ENCODE measurements around the gene FCER1G. TPM values are rescaled to one million over a fixed set of nuclear protein-coding genes. Genes with fewer than 3 reads are reported as not detected.

FCER1G gene
- total RNA-seq, 4 donors from 2014 or later = 1.6 to 50.4 (median 25.4) TPM

DNA sequence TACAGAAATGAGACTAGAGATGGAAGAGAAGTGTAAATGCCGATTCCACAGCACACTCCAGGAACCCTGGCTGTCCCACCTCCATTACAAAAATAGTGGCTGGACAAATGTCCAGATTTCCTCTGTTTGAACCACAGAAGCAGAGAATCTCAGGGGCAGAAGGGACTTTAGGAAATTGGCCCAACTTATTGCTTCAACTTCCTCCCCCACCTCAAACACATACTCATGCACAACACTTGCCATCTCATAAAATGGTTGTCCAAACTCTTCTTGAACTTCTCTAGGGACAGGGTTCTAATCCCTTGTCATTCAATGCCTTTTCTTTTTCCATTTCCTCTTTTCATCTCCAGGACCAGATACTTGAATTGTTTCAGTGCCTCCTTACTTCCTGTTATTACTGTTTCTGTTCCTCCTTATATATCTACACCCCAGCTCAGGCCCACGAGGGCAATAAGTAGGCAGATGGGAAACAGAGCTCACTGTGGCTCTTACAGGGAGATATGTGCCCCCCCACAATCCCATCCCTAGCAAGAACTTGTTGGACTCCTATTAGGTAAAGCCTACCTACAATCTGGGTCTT is 29.3 kb upstream of the FCER1G start:
- Histone ChIP-seq H3K4me3 (no peak overlapping the region), H3K36me3 (peaks cover 0 to 2% (median 0%) of the 10 kb centered on the region in 3 donors), H3K27ac (peak overlapping the region; percentile 47 to 86 (median 76)), H3K9me3 (no peaks in the 10 kb centered on the region), H3K4me1 (peaks cover 0 to 77% (median 23%) of the 10 kb centered on the region in 3 donors), H3K27me3 (no peaks in the 10 kb centered on the region)
- TF ChIP-seq POLR2A (IDR thresholded peaks at IDR 0.05) (no peak), CTCF (IDR thresholded peaks at IDR 0.05) (no peak)
- intact Hi-C loops (cut with DNase I) = no loop called here
- 24 to 61% methylated on average over 2 of the region's 2 CpGs for WGBS, 2 donors
- no peak for DNase-seq

GRCh38 chr1:161187311-161187710 is 27.8 kb upstream of the FCER1G start:
- 50 to 77% methylated on average over 2 to 3 of the region's 3 CpGs for WGBS, 2 donors
- no peak overlapping the region for H3K4me3 ChIP-seq
- peaks cover 0 to 72% (median 17%) of the 10 kb centered on the region in 3 donors for H3K4me1 ChIP-seq
- H3K27ac ChIP-seq = peak overlapping the region in 1 of 4 donors; percentile 86
- H3K36me3 ChIP-seq = peaks cover 0 to 16% (median 0%) of the 10 kb centered on the region in 3 donors
- intact Hi-C loops (cut with DNase I) = no loop called here
- no peaks in the 10 kb centered on the region for H3K9me3 ChIP-seq
- DNase-seq = no peak
- TF ChIP-seq POLR2A (IDR thresholded peaks at IDR 0.05) (no peak), CTCF (IDR thresholded peaks at IDR 0.05) (no peak)
- no peaks in the 10 kb centered on the region for H3K27me3 ChIP-seq

DNA sequence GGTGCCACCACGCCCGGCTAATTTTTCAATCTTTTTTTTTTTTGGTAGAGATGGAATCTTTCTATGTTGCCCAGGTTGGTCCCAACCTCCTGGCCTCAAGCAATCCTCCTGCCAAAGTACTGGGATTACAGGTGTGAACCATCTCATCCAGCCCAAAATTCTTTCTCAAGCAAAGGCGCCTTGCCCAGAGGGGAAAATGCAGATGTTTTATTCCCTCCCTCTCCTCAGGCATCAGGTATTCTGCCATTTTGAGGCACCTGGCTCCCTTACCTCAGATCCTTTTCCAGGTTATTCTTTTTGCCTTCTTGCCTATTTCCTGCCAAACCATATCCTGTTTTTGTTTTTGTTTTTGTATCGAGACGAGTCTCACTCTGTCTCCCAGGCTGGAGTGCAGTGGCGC is 26.7 kb upstream of the FCER1G start:
- H3K9me3 ChIP-seq = no peaks in the 10 kb centered on the region
- TF ChIP-seq POLR2A (IDR thresholded peaks at IDR 0.05) (no peak), CTCF (IDR thresholded peaks at IDR 0.05) (no peak)
- WGBS, 2 donors = 70 to 74% methylated on average over 6 of the region's 6 CpGs
- H3K36me3 ChIP-seq = peaks cover 0 to 21% (median 0%) of the 10 kb centered on the region in 3 donors
- H3K27ac ChIP-seq = no peak overlapping the region
- no peak overlapping the region for H3K4me3 ChIP-seq
- H3K4me1 ChIP-seq = peaks cover 0 to 74% (median 23%) of the 10 kb centered on the region in 3 donors
- DNase-seq = no peak
- H3K27me3 ChIP-seq = no peaks in the 10 kb centered on the region
- intact Hi-C loops (cut with DNase I) = no loop called here

DNA sequence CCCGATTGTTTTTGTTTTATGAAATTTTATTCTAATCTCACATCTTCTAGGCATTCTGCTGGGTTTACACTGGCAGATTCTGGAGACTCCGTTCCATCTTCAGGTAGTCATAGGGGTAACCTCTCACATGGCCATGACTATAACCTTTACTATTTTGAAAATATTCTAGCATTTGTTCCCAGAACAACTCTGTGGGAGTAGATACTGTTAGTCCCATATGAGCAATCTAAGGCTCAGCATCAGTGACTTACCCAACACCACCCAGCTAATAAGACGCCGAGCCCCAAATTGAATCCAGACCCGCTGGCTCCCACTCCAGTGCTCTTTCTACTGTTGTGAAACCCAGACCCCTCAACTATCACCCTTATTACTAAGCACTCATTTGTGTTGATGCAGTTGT is 26.1 kb upstream of the FCER1G start:
- 88 to 89% methylated on average over 5 of the region's 5 CpGs for WGBS, 2 donors
- H3K36me3 ChIP-seq = peaks cover 0 to 27% (median 0%) of the 10 kb centered on the region in 3 donors
- no peak for DNase-seq
- peaks cover 4 to 75% (median 29%) of the 10 kb centered on the region in 3 donors for H3K4me1 ChIP-seq
- no peaks in the 10 kb centered on the region for H3K9me3 ChIP-seq
- H3K27ac ChIP-seq = peak overlapping the region in 1 of 4 donors; percentile 9
- no peak for TF ChIP-seq CTCF (IDR thresholded peaks at IDR 0.05)
- TF ChIP-seq POLR2A (IDR thresholded peaks at IDR 0.05) = no peak
- H3K4me3 ChIP-seq = no peak overlapping the region
- intact Hi-C loops (cut with DNase I) = no loop called here
- no peaks in the 10 kb centered on the region for H3K27me3 ChIP-seq

GRCh38 chr1:161190962-161191521 is 24.1 kb upstream of the FCER1G start:
- intact Hi-C loops (cut with DNase I) = no loop called here

More at GRCh38 chr1:161190962-161191521, 24.1 kb upstream of the FCER1G start:
- Histone ChIP-seq H3K4me1 (peaks cover 4 to 74% (median 38%) of the 10 kb centered on the region in 3 donors), H3K27me3 (no peaks in the 10 kb centered on the region), H3K4me3 (no peak overlapping the region), H3K9me3 (no peaks in the 10 kb centered on the region), H3K27ac (no peak overlapping the region), H3K36me3 (peaks cover 0 to 27% (median 0%) of the 10 kb centered on the region in 3 donors)
- no peak for DNase-seq
- no peak for TF ChIP-seq POLR2A (IDR thresholded peaks at IDR 0.05)
- no peak for TF ChIP-seq CTCF (IDR thresholded peaks at IDR 0.05)
- WGBS, 2 donors = 83% methylated on average over 5 of the region's 22 CpGs; no CpG with 5 or more reads in 1 of the 2 donors

All from esophagus squamous epithelium (tissue), 5 donors.